NB4 (cell line): Measurements from ENCODE around the gene AGXT.

Experiments used
- POLR2A ChIP-seq: IDR thresholded peaks from 2 replicates; pipeline ENCODE4 v1.6.1; 2011; ENCODE audit warnings: mild to moderate bottlenecking; ENCODE audit not compliant: insufficient read length; ENCODE audit errors: extremely low read depth
- TF ChIP-seq, protein P1 (sequence below): IDR thresholded peaks from one replicate; pipeline ENCODE4 v1.5.1; 2012; ENCODE audit warnings: low read depth, low read length

GRCh38 chr2:240925191-240925567 lies 56.6 kb downstream of the AGXT start:
- TF ChIP-seq POLR2A: no peak
- TF ChIP-seq, protein P1, sequence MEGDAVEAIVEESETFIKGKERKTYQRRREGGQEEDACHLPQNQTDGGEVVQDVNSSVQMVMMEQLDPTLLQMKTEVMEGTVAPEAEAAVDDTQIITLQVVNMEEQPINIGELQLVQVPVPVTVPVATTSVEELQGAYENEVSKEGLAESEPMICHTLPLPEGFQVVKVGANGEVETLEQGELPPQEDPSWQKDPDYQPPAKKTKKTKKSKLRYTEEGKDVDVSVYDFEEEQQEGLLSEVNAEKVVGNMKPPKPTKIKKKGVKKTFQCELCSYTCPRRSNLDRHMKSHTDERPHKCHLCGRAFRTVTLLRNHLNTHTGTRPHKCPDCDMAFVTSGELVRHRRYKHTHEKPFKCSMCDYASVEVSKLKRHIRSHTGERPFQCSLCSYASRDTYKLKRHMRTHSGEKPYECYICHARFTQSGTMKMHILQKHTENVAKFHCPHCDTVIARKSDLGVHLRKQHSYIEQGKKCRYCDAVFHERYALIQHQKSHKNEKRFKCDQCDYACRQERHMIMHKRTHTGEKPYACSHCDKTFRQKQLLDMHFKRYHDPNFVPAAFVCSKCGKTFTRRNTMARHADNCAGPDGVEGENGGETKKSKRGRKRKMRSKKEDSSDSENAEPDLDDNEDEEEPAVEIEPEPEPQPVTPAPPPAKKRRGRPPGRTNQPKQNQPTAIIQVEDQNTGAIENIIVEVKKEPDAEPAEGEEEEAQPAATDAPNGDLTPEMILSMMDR: no peak
